CD4-positive, alpha-beta T cell treated with Interleukin-10 for 1 hour (primary cell): Measurements from ENCODE around the gene CLDN9.

Source experiments
- DNase-seq: peaks from one replicate; pipeline ENCODE4 v3.0.0-alpha.2; 2020

Gene CLDN9

GRCh38 chr16:3012828-3013420 lies at the start of gene CLDN9:
Gene CLDN9, plus strand, starts transcription at chr16:3012923. Its CDS starts 440 bp downstream, at chr16:3013363.
- no peak for DNase-seq

GRCh38 chr16:2963074-2963722 lies 49.5 kb upstream of the CLDN9 start:
- peak; percentile 58 for DNase-seq

GRCh38 chr16:2963723-2964474 lies 48.8 kb upstream of the CLDN9 start, which contains the start of gene KREMEN2:
Gene KREMEN2, plus strand, starts transcription at chr16:2964275. Its CDS starts 246 bp downstream, at chr16:2964521.
- peak; percentile 31 for DNase-seq

GRCh38 chr16:2964475-2965336 lies 48.0 kb upstream of the CLDN9 start:
- DNase-seq = peak; percentile 72

GRCh38 chr16:2966043-2966807 lies 46.5 kb upstream of the CLDN9 start:
- DNase-seq = no peak

- DNase-seq = peak; percentile 7
These were observed 45.9 kb upstream of the CLDN9 start for GRCh38 chr16:2966808-2967191.

- no peak for DNase-seq
These were observed 45.5 kb upstream of the CLDN9 start for GRCh38 chr16:2967211-2967631.

GRCh38 chr16:2967721-2968161 lies 45.0 kb upstream of the CLDN9 start:
- no peak for DNase-seq

- DNase-seq = no peak
These were observed 44.4 kb upstream of the CLDN9 start for GRCh38 chr16:2968368-2968737.

GRCh38 chr16:2968738-2969544 lies 43.8 kb upstream of the CLDN9 start, which contains the start of gene PAQR4:
Gene PAQR4, plus strand, starts transcription at chr16:2969348. Its CDS starts 327 bp downstream, at chr16:2969675.
- DNase-seq = peak; percentile 84

- peak; percentile 68 for DNase-seq
These were observed 42.9 kb upstream of the CLDN9 start for GRCh38 chr16:2969545-2970521.

GRCh38 chr16:2970563-2970962 lies 42.2 kb upstream of the CLDN9 start:
- no peak for DNase-seq

- no peak for DNase-seq
These were observed 41.4 kb upstream of the CLDN9 start for GRCh38 chr16:2971134-2971984.

- no peak for DNase-seq
These were observed 40.5 kb upstream of the CLDN9 start for GRCh38 chr16:2971985-2972784.

GRCh38 chr16:2973093-2973492 lies 39.6 kb upstream of the CLDN9 start:
- DNase-seq = no peak

- no peak for DNase-seq
These were observed 39.0 kb upstream of the CLDN9 start for GRCh38 chr16:2973605-2974318.
